HG02642 (cell line): ENCODE measurements around the gene ELOVL6.

Source experiments
- ATAC-seq: cut with Tn5 transposase; IDR thresholded peaks from one replicate; pipeline ENCODE4 v1.9.1; 2021; ENCODE audit warnings: mild to moderate bottlenecking; ENCODE audit not compliant: unreplicated experiment, poor library complexity

The ELOVL6 gene

GRCh38 chr4:110130576-110131358, 67.6 kb downstream of the ELOVL6 start:
- no peak for ATAC-seq

GRCh38 chr4:110129544-110129943, 68.9 kb downstream of the ELOVL6 start:
- ATAC-seq = no peak

GRCh38 chr4:110128472-110128919, 69.9 kb downstream of the ELOVL6 start:
- ATAC-seq = no peak

DNA sequence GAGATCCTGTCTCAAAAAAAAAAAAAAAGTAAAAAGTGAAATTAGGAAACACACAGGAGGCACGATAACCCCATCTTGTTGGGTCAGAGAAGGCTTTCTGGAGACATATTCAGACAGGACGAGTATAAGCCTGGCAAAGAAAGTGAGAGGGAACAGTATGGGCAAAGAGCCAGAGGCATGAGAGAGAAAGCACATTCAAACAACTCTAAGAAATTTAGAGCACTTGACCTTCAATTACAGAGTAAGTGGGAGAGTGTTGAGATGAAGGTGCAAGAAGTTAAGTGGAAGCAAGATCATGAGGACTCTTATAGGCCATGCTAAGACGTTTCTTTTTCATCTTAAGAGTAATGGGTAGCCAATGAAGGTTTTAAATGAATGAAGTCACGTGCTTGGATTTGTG, 70.4 kb downstream of the ELOVL6 start:
- ATAC-seq = no peak

GRCh38 chr4:110124711-110125110, 73.7 kb downstream of the ELOVL6 start:
- no peak for ATAC-seq

- no peak for ATAC-seq
These were observed 76.2 kb downstream of the ELOVL6 start for GRCh38 chr4:110122201-110122600.

GRCh38 chr4:110120506-110120905, 77.9 kb downstream of the ELOVL6 start:
- no peak for ATAC-seq

- ATAC-seq = no peak
These were observed 78.5 kb downstream of the ELOVL6 start for GRCh38 chr4:110119880-110120279.

- peak; percentile 50 for ATAC-seq
These were observed 79.1 kb downstream of the ELOVL6 start for GRCh38 chr4:110119337-110119736.

- no peak for ATAC-seq
These were observed 86.4 kb downstream of the ELOVL6 start for GRCh38 chr4:110112056-110112455.

GRCh38 chr4:110109455-110109854, 89.0 kb downstream of the ELOVL6 start:
- no peak for ATAC-seq

DNA sequence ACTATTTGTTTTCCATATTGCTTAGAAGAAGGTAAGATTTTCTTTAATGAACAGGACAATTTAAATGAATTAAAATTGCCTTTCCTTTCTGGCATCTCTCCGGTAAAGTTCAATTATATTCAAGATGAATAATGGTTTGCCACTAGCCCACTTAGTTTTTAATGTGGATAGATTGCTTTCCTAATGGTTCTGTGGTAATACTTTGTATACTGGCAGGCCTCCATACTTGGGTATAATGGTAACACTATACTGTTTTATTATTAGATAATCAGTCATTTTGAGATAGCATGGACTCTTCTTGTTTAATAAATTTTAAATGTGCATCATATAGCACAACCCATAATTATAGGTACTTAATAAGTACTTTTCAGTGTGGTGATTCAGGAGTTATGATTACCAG, 89.5 kb downstream of the ELOVL6 start:
- ATAC-seq = no peak

- ATAC-seq = peak; percentile 75
These were observed 90.0 kb downstream of the ELOVL6 start for GRCh38 chr4:110108422-110108821.

DNA sequence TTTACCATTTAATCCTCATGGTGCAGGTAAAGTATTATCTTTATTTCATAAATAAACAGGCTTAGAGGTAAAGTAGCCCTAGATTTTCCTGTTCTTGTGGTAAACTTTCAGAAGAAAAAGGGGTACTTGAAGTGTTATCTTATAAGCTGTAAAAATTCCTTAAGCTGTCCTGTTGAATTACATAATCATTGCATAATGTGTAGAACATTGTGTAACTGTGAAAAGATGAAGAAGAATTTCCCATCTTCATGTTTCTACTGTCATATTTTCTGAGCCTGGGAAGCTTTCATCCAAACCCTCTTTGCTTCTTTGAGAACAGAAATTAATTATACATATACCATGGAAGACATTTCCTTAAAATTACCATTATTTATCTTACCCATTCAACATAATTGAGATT, 90.5 kb downstream of the ELOVL6 start:
- ATAC-seq = no peak

- peak; percentile 67 for ATAC-seq
These were observed 91.5 kb downstream of the ELOVL6 start for GRCh38 chr4:110106931-110107296.

DNA sequence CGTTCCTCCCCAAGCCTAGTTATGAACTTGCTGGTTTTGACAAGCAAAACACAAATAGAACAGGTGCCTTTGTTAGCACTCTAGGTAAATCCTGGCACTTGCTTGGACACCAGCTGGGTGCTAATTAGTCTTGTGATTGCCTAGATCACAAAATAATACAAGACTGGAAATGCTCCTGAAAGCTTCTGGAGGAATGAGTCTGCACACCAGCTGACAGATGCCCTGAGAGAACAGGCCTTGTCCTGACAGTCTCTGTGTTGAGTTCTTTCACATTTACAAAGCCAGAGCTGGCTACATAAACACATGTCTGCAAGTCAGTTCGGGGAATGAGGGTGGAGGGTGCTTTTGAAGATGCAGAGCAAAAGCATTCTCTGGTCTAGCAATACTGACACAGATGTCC, 93.8 kb downstream of the ELOVL6 start:
- no peak for ATAC-seq

DNA sequence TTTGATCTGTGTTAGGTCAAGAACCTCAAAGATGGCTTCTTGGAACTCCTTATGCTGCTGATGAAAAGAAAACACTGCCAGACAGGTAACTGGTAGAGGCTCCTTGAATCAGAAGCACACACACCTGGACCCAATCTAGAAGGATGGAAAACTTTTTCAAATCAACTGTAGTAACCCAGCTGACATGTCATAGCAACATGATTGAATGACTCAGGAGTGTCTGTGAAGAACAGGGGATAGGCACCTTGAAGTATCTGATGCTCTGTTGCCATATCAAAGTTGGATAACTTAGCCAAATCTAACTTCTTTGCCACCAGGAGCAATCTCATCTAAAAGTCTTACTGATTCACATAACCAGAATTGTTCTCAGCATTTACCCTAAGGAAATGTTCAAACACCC, 98.8 kb downstream of the ELOVL6 start:
- no peak for ATAC-seq

DNA sequence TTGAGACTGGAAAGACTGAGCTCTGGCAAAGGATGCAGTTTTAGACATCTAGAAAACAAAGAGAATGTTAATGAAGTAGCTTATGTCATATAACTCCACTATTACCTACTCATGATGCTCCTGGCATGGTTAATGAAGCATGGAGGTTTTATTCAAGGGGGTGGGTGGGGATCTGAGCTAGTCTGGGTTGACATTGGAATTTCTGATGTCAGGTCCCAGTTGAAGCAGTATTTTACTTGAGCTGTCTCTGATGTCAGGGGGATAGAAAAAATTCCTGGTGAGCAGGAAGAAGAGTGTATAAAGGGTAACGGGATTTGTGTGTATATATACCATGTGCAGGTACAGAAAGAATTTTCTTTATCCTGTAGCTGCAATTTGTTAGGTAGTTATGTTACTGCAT, 102.0 kb downstream of the ELOVL6 start:
- ATAC-seq = no peak

GRCh38 chr4:110092646-110093045, 105.8 kb downstream of the ELOVL6 start:
- no peak for ATAC-seq

- no peak for ATAC-seq
These were observed 106.8 kb downstream of the ELOVL6 start for GRCh38 chr4:110091434-110092140.

DNA sequence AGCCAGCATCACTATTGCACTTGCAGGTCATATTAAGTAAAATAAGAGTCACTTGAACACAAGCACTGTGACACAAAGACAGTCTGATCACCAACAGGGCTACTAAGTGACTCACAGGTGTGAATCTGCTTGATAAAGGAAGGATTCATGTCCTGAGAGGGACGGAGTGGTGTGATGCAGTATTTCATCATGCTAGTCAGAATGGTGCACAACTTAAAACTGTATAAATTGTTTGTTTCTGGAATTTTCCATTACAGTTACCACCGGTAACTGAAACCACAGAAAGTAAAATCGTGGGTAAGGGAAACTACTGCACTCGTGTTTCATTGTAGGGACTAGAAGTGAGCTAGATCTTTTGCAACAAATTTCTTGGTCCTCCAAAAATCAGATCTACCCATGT, 109.7 kb downstream of the ELOVL6 start:
- ATAC-seq = peak; percentile 54
